RCC 7860 (cell line): Measurements from ENCODE around the gene ZNF680.
"Not testable (repeated sequence)": the region's sequence is repeated elsewhere in the genome, so short reads cannot be mapped to it uniquely, and the experiment has no call there.

Experiments
- DNase-seq: peaks from one replicate; pipeline ENCODE4 v3.0.0-alpha.2; 2015; ENCODE audit warnings: low spot score
- FAIRE-seq: peaks from 2 replicates; lab custom pipeline; 2012; peaks lifted over from hg19 to GRCh38; lab: Jason Lieb, UNC

ZNF680 gene

DNA sequence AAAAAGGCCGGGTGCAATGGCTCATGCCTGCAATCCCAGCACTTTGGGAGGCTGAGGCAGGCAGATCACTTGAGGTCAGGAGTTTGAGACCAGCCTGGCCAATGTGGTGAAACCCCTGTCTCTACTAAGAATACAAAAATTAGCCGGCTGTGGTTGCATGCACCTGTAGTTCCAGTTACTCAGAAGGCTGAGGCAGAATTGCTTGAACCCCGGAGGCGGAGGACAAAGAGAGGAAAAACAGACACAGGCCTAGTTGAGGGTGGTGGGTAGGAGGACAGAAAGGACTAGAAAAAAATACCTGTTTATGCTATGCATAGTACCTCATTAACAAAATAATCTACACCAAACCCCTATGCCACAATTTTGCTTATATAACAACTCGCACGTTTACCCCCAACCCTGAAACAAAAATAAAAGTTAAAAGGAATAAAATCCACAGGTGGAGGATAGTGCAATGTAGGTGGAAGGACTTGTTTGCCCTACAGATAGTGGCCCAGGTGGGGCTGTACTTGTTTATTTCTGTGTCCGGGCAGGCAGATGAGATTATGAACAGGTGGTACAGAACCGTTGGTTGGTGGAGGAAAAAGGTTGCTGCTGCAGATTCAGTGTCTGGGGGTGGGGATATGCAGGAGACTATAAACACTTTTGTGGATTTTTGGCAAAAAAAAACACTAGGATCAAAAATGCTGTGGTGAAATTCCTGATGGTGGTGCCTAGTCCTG is 5.1 kb downstream of the ZNF680 start:
- FAIRE-seq, result no peak
- no peak for DNase-seq

DNA sequence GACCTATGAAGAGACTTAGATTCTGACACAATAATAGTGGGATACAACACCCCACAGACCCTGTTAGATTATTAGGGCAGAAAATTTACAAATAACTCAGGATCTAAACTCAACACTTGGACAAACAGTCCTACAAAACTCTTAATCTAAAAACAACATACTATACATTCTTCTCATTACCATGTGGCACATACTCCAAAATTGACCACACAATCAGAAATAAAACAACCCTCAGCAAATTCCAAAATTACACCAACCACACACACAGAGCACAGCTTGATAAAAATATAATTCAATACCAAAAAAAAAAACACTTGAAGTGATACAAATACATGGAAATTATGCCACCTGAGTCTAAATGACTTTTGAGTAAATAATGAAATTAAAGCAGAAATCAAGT is 7.8 kb downstream of the ZNF680 start:
- FAIRE-seq, result no peak

DNA sequence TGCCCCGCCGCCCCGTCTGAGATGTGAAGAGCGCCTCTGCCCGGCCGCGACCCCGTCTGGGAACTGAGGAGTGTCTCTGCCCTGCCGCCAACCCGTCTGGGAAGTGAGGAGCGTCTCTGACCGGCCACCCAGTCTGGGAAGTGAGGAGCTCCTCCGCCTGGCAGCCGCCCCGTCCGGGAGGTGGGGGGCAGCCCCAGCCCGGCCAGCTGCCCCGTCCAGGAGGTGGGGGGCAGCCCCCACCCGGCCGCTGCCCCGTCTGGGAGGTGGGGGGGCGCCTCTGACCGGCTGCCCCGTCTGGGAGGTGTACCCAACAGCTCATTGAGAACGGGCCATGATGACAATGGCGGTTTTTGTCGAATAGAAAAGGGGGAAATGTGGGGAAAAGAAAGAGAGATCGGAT is 8.7 kb downstream of the ZNF680 start:
- not testable (repeated sequence) for DNase-seq, FAIRE-seq

More for the DNA sequence above, 7.8 kb downstream of the ZNF680 start:
- no peak for DNase-seq

DNA sequence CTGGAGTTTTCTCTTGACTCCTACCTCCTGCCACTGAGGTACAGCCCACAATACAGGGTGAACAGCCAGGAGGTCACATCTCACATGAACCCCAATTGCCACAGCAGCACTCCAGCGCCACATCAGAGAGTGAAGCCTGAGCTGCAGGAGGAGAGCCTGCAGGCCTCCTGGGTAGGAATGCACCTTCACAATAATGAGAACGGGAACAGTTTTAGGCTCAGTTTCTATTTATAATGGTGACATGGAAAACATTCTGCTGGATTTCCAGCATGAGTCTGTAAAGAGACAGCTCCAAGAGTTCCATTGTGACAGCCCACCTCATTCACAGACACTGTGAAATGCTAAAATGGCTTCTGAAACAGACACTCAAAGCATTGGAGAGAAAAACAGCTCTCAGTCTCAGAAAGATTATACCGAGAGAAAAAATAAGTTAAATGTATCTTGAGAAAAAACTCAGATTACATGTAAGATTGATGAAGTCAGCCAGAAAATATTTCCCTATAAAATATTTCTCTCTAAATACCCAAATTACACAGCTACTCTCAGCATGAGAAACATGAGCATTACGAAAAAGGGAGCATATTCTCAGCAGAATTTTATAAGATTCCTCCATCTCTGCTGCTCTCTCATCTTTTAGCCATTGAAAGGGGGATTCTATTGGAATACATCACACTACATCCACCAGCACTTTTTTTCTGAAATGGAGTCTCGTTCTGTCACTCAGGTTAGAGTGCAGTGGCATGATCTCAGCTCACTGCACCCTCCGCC is 11.3 kb downstream of the ZNF680 start:
- no peak for FAIRE-seq
- DNase-seq, result no peak

DNA sequence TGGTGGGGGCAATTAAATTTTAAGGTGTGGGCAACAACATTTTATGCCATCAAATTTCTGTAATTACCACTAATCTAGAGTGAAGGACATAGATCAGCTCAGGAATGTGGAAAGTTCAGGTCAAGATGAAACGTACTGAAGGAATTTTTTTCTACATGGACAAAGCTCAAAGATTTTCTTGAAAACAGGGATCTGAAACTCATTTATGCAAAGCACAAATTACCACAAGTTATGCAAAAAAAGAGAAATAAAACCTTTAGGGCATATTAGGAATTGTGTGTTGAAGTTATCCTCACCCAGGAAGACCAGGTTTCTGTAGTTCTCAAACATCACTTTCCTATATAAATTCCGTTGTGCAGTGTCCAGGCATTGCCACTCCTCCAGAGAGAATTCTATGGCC is 18.9 kb downstream of the ZNF680 start:
- DNase-seq (no peak), FAIRE-seq (no peak)

DNA sequence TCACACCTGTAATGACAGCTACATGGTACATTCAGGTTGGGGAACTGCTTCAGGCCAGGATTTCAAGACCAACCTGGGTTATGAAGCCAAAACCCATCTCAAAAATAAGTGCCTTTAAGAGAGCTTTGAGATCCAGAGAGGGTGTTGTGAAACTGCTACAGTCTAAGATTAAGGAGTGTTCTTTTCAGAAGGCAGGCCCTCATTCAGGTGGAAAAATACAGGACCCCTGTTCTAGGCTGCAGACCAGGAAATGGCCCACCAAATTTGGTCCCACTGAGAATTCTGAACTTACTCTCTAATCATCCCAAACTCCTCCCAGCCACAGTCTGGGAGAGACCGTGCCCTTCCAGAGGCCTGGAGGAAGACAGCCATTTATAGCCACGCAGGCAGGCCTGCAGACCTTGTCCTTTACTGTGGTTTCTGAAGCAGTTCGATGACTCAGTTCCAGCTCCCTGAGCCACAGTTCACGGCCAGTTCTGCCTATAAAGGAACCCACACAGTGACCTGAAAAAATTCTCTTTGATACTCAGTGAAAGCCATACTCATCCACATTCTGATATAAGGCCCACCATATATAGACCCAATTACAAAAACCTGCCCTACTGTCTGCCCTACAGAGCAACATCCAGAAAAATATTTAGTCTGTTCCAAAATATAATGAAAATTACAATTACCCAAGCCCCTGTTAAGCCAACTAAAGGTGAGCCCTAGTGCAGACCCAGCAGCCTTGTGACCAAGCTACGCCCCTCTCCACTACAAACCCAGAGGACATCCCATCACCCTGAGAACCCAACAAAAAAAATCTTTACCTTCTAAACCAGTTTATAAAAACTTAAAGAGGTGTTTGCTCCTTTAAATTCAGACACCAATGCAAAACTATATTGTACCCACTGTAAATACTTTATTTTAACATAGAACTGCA is 21.2 kb downstream of the ZNF680 start:
- FAIRE-seq (peak; percentile 95), DNase-seq (peak; percentile 88)

DNA sequence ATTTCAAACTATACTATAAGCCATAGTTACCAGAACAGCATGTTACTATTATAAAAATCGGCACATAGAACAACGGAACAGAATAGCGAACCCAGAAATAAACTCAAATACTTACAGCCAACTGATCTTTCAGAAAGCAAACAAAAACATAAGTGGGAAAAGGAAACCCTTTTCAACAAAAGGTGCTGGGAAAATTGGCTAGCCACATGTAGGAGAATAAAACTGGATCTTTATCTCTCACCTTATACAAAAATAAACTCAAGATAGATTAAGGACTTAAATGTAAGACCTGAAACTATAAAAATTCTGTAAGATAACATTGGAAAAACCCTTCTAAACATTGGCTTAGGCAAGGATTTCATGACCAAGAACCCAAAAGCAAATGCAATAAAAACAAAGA is 29.1 kb downstream of the ZNF680 start:
- FAIRE-seq, result no peak
- DNase-seq, result no peak

DNA sequence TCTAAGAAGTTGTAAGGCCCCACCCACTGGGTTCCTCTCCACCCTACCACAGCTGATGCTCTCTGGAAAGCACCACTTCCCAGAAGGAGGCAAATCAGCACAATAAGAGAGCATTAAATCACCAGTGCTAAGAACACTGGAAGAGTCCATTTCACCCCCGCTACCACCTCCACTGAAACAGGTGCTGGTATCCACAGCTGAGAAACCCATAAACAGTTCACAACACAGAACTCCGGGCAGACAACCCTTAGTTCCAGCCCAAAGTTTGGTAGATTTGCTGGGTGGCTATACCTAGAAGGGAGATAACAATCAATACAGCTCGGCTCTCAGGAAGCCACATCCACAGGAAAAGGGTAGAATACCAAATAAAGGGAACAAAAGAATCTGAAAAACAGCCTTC is 34.1 kb downstream of the ZNF680 start:
- FAIRE-seq, result no peak
- no peak for DNase-seq

DNA sequence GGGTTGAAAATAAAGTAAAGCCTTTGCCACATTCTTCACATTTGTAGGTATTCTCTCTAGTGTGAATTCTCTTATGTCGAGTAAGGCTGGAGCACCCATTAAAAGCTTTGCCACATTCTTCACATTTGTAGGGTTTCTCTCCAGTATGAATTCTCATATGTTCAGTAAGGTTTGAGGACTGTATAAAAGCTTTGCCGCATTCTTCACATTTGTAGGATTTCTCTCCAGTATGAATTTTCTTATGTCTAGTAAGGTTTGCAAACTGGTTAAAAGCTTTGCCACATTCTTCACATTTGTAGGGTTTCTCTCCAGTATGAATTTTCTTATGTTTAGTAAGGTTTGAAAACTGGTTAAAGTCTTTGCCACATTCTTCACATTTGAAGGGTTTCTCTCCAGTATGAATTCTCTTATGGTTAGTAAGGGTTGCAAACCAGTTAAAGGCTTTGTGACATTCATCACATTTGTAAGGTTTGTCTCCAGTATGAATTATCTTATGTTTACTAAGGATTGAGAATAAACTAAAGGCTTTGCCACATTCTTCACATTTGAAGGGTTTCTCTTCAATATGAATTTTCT is 41.4 kb downstream of the ZNF680 start:
- DNase-seq (no peak), FAIRE-seq (no peak)

DNA sequence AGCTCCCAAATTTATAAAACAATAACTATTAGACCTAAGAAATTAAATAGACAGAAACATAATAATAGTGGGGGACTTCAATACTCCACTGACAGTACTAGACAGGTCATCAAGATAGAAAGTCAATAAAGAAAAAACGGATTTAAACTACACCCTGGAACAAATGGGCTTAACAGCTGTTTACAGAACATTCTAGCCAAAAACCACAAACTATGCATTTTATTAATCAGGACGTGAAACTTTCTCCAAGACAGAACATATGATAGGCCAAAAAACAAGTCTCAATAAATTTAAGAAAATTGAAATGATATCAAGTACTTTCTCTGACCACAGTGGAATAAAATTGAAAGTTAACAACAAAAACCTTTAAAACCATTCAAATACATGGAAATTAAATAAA is 46.4 kb downstream of the ZNF680 start:
- FAIRE-seq, result no peak
- DNase-seq, result no peak

DNA sequence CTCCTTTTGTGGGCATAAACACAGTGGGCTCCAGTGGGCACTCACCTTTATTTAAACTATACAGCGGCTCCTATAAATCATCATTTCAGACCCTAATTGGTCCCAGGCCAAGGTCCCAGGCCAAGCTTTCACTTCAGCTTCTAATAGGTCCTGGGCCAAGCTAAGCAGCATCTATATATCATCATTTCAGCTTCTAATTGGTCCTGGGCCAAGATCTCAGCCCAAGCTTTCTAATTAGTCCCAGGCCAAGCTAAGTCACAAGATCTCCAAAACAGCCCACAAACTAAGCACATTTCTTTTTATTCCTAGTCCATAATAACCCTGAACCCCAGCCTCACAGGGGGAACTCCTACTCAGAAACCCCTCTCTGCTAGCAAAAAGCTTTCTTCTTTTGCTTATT is 47.1 kb downstream of the ZNF680 start:
- FAIRE-seq, result no peak
- DNase-seq, result no peak

DNA sequence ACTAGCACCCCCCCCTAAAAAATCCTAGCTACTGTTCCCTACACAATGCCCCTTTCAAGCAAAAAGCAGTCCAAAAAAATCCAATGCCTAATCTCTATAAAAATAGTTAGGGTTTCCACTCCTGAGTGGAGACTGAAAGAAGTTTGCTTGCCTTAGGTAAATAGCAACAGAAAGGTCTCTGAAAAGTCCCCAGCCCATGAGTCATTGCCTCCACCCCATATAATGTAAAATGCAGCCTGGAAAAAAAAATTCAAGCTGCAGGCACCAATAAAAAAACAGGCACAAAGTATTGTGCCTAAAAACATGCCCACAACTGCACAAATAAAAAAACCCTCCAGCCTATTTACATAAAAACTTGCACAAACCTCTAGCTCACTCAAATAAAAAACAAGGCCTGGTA is 47.5 kb downstream of the ZNF680 start:
- FAIRE-seq, result no peak

DNA sequence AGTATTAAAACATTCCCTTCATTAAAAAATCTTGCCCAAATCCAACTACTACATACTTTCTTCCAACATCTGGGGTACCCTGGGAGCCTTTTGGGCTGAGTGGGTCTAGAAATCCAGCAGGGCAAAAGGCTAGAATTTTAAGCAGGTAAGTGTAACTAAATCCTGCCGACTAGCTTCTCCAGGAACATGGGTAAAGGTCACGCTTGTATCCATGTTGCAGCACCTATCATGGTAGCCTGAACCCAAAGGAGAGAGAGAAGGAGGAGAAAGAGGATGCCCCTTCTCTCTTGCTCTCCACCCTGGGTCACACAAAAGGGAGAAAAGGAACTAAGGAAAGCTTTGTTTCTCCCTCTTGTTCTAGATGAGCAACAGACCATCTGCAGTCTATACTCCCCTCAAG is 53.3 kb downstream of the ZNF680 start:
- FAIRE-seq (no peak), DNase-seq (no peak)

More for the DNA sequence above, 47.5 kb downstream of the ZNF680 start:
- DNase-seq, result peak; percentile 31

DNA sequence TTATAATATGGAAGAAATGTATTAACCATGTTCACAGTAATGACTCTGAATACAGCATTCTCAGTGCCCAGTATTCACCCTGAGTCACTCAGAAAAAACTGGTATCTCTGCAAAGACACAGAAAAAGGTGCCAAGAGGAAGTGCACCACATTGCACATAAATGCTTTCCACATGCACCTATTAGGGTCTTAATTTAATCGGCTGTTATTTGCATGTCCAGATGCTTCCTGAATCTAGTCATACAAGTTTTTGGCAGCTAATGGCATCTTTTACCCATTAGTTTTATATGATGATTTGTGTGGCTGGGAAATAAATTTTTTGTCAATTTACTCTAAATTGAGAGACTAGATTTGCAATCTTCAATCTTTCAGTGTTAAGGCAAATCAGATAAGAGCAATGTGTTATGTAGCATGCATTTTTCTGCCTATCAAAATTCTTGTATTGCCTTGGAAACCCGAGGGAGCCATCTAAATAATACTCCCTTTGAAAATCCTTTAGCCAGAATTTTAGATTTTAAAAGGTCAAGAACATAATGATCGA is 58.2 kb downstream of the ZNF680 start:
- FAIRE-seq, result no peak

DNA sequence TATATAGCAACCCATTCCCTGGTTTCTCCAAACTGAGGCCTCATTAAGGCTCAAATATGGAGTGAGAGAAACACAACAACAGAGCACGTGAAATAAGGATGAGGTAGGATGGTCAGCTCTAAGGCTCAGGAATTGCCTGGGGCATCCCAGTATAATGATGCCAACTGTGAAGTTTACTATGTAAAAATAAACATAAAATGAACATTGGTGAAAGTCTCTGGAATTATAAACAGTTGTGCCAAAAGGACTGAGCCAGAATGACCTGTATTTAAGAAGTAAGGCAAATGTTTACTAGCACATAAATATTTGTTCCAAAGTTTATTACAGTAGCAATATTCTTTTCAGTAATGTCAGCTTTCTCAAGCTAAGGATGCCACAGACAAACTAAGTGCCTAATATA is 64.6 kb downstream of the ZNF680 start:
- DNase-seq (no peak), FAIRE-seq (no peak)

More for the DNA sequence above, 58.2 kb downstream of the ZNF680 start:
- no peak for DNase-seq

DNA sequence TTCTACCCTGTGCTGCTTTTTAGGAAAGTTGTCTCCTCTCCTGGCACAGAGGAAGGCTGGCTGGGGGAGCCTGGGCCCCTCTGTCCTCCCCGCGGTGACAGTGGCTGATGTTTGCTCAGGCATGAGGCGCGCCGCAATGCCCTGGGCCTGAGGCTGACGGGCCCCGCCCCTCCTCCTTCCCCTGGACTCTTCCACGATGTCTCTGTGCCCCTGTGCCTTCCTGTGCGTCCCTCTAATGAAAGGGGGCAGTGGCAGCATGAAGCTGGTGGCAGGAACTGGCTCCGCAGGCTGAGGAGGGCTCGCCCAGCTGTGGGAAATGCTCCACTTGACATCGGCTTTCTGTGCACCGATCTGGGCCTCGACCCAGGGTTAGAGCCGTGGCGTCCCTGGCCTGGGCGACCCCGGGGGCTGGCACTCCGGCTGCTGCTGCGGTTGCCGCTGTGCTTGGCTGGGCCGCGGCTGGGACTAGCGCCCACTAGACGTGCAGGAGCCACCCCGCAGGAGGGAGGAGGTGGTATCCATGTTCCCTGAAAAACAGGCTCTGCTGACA is 67.9 kb downstream of the ZNF680 start:
- no peak for DNase-seq
- FAIRE-seq, result no peak

DNA sequence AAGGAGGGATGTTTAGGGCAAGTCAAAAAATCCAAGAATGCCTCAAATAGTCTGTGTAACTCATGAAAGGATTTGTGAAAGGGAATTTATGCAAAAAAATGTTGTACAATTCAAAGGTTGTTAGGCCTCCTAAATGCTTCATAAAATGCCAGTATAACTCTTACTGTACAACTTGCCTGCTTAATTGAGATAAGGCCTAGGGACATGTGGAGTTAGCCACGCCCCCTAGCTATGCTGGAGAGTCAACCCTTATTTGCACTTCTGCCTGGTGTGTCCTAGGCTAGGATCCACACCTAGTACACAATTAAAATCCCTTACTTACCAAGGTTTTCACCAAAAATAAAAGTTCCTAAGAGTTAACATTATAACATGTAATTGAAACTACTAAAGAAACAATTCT is 77.2 kb downstream of the ZNF680 start:
- FAIRE-seq, result no peak
- DNase-seq, result no peak
